Measurements from ENCODE around the gene MYL11.
"Not testable (repeated sequence)": the region's sequence is repeated elsewhere in the genome, so short reads cannot be mapped to it uniquely, and the experiment has no call there.

MYL11 gene

DNA sequence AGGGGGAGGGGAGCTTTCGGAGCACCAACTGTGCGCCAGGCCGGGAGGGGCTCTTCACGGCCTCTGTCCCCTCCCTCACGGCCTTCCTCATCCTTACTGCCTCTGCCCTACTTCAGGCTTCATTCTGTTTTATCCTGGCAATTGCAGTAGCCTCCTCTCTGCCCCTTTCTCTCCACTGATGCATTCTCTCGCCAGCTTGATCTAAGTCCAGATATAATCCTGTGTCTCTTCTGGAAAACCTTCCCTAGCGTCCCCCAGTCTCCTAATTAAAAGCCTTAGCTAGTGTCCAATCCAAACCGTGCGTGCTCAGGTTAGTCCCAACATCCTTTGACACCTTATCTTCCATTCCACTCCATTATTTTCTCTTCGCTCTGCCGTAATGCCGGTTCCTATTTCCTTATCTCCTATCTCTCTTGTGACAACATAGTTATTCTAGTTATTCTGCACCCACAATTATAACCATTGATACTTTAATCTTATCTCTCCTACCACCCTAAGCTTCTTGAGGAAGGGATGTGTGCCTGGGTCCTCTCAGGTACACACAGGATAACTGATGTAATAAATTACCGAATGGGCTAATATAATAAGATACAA lies 21.5 kb downstream of the MYL11 start:
- no peak for DNase-seq (ENCODE audit: low read depth in 2 of 2)

DNA sequence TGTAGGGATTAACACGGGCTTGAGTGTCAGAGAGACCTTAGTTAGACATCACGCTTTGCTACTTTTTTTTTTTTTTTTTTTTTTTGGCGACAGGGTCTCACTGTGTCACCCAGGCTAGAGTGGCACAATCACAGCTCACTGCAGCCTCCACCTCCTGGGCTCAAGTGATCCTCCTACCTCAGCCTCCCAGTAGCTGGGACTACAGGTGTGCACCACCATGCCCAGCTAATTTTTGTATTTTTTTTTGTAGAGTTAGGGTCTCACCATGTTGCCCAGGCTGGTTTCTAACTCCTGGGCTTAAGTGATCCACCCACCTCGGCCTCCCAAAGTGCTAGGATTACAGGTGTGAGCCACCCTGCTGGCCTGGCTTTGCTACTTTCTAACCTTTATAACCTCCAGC lies 22.0 kb downstream of the MYL11 start:
- not testable (repeated sequence) for DNase-seq (ENCODE audit: low read depth in 2 of 2)

DNA sequence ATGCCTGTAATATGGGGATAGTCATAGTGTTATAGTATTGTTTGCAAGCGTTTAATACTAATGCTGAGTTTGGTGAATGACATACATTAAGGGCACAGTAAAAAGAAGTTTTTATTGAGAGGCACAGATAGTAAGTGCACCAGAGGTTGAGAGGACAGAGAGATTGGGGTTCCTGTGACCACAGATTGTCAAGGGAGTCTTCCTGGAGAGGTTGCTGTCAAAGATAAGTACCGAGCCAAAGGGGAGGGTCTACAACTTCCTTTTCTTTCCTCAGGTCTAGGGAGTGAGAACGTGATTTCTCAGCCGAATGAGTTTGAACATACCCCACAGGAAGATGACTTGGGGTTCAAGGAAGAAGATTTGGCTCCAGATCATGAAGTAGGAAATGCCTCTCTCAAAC lies 22.5 kb downstream of the MYL11 start:
- no peak for DNase-seq (ENCODE audit: low read depth in 2 of 2)

DNA sequence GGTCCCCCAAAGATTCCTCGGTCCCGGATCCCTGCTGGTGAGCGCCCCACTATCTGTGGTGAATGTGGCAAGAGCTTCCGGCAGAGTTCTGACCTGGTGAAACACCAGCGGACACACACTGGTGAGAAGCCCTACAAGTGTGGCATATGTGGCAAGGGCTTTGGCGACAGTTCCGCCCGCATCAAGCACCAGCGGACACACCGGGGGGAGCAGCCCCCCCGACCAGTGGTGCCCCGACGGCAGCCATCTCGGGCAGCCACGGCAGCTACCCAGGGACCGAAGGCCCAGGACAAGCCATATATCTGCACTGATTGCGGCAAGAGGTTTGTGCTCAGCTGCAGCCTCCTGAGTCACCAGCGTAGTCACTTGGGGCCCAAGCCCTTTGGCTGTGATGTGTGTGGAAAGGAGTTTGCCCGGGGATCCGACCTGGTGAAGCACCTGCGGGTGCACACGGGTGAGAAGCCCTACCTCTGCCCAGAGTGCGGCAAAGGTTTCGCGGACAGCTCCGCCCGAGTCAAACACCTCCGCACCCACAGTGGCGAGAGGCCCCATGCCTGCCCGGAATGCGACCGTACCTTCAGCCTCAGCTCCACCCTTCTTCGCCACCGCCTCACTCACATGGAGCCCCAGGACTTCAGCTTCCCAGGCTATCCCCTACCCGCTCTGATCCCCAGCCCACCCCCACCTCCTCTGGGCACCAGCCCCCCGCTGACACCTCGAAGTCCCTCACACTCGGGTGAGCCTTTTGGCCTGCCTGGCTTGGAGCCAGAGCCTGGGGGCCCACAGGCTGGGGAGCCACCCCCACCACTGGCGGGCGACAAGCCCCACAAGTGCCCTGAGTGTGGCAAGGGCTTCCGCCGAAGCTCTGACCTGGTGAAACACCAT lies 23.4 kb downstream of the MYL11 start:
- DNase-seq (ENCODE audit: low read depth in 2 of 2), result no peak

DNA sequence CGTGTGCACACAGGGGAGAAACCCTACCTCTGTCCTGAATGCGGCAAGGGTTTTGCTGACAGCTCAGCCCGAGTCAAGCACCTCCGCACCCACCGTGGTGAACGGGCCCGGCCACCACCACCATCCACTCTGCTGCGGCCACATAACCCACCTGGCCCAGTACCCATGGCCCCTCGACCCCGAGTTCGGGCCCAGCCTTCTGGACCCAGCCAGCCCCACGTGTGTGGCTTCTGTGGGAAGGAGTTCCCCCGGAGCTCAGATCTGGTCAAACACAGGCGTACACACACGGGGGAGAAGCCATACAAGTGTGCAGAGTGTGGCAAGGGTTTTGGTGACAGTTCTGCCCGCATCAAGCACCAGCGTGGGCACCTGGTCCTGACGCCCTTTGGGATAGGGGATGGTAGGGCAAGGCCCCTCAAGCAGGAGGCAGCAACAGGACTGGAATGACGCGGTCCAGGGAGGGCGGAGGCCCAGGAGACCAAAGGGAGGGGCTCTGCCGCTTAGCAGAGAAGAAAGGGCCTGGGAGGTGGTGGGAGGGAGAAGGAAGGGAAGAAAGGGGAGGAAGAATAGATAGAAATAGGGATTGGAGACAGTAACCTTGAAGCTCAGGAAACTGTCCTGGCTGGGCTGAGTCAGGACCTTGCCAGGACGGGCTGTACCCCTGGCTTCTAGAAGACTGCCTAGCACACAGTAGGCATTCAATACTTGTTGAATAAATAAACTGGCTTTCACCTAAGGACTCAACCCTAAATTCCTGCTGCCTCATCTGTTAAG lies 24.2 kb downstream of the MYL11 start:
- DNase-seq (ENCODE audit: low read depth in 2 of 2), result no peak

DNA sequence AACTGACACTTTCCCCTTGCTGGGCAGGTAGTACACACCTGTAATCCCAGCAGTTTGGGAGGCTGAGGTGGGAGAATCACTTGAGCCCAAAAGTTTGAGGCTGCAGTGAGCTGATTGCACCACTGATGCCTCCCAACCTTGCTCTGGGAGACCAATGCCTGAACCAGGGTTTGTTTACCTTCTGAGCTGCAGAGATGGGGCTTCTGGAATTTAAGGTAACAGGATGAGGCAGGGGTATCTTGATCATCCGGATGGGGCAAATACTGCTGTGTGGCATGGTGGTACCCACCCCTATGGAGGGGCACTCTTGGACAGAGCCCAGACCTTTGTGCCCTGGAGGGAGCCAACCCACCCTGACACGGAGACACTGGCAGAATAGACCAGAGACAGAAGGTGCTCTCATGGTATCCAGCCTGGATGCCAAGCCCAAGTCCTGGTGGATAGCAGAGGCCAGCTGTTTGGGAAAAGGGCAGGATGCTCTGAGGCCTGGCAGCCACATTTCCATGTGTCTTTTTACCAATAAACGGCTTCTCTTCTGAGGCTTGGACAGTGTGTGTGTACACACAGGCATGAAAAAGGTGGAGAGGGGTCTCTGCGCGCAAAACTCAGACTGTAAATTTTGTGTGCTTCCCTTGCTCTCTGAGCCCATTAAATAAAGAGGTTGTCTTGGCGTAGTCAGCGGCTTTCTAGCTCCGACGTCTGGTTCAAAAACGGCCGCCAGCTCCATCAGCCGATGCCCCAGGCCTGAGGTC lies 25.0 kb downstream of the MYL11 start:
- no peak for DNase-seq (ENCODE audit: low read depth in 2 of 2)

DNA sequence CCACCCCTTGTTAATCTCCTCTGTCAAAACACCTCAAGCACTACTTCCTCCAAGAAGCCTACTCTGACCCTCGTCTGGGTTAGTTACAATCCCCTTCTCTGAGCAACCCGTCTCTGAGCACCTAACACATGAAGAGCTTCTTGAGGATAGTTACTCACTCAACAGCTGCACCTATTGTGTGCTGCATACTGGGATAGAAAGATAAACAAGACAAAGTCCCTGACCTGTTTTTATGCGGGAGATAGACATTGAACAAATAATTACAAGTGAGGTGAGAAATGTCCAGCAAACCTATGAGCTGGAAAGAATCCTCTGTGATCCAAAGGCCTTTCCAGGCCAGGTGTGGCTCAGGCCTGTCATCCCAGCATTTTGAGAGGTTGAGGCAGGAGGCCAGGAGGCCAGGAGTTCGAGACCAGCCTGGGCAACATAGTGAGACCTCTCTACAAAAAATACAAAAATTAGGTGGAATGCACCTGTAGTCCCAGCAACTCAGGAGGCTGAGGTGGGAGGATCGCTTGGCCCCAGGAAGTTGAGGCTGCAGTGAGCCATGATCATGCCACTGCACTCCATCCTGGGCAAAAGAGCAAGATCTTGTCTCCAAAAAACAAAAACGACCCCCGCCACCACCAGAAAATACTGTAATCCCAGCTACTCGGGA lies 27.3 kb downstream of the MYL11 start:
- DNase-seq (ENCODE audit: low read depth in 2 of 2), result no peak

DNA sequence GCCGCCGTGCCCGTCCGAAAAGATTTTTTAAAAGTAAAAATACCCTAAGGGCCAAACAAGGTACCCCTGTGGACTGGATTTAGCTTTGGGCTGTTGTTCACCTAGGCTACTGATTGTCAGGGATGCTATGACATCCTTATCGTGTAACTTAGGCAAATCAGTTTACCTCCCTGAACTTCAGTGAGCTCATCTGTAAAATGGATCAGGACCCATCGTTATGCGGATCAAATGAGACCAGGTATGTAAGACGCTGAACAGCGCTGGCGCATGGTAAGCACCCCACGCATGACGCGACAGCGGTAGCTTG lies 32.1 kb downstream of the MYL11 start:
- no peak for DNase-seq (ENCODE audit: low read depth in 2 of 2)

DNA sequence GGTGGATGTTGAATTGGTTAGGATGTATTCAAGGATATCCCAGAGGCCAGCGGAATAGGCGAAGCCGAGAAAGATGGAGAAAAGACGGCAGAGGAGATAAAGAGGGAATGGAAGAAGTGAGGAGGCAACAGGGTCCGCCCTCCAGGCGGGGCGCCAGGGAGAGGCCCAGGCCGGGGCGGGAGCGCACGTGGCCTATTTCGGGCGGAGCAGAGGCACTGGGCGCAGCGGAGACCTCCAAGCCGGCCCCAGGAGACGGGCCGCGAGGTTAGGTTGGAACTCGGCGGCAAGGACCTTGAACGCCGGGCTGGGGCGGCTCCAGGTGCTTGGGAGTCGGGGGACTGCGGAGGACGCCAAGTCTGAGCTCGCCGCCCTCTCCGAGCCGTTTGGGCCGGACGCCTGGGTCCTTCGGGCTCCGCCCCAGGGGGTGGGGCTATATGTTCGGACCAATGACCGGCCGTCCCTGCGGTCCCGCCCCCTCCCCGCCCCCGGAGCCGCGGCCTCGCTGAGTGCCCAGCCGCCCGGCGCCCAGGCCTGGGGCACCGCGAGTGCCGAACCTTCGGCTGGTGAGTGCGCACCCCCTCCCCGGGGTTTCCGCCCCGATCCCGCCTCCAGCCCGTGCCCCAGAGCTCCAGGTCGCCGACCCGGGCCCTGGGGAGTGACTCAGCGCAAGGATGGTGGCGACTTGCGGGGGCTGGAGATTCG lies 32.7 kb downstream of the MYL11 start, which contains the start of gene ZNF771:
ZNF771 (plus strand) TSS at position 505 of the 702 bp plus-strand sequence. CDS start 448 bp downstream, outside the sequence.
- DNase-seq (ENCODE audit: low read depth in 2 of 2), result peak; percentile 91

DNA sequence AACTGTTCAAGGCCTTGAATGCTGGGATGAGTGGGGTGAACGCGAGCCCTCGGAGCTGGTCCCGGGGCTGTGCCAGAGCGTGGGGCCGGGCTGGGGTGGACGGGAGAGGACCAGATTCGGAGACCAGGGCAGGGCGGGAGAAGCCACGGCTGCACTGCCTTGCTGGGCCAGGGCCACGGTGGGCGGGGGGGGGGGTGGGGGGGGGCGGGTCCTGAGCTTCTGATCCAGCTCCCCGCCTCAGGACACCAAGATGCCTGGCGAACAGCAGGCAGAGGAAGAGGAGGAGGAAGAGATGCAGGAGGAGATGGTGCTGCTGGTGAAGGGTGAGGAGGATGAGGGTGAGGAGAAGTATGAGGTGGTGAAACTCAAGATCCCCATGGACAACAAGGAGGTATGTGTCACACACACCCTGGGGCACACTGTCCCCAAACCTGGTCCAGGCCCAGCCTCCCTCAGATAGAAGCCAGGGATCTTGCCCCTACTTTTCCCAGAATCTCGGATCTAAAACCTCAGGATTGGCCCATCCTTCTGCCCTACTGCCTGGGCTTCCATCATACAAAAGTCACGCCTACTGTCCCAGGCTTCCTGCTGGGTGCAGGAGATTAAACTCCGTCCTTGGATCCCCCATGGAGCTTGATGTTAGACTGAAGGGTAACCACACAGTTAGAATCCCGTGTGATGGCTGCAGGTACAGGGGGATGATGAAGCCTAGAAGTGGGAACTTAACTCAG lies 33.4 kb downstream of the MYL11 start:
- no peak for DNase-seq (ENCODE audit: low read depth in 2 of 2)

DNA sequence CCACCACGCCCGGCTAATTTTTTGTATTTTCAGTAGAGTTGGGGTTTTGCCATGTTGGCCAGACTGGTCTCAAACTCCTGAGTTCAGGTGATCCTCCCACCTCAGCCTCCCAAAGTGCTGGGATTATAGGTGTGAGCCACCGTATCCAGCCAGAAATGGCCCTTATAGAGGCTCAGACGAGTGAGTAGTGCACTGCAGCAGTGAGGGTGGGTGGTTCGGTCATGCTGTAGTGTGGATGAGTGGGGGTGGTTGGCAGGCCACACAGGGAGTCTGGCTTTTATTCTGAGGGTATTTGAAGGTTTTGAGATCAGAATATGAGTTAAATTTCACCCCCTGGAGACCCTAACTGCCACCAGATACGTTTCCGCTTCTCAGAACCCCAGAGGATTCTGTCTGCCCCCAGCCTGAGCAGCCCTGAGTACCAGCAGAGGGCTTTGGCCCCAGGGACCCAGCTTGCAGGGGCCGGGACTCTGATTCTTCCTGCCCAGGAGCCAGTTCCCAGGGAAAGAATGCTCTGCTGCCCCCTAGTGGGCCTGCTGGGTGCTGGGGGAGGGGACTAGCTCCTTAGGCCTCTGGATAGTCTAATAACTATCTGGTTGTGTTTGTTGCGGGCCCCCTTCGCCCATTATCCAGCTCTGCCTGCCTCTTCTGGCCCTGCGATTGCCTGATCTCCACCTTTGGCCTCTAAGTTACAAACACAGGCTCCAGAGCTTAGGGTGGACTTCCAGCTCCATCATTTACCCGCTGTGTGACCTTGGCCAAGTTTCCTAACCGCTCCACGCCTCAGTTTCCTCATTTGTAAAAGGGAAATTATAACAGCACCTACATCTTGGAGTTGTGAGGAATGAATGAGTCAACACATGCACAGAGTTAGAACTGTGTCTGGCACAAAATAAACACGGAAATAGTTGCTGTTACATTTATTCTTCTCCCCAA lies 34.8 kb downstream of the MYL11 start:
- peak; percentile 79 to 84 for DNase-seq (ENCODE audit: low read depth in 2 of 2)

DNA sequence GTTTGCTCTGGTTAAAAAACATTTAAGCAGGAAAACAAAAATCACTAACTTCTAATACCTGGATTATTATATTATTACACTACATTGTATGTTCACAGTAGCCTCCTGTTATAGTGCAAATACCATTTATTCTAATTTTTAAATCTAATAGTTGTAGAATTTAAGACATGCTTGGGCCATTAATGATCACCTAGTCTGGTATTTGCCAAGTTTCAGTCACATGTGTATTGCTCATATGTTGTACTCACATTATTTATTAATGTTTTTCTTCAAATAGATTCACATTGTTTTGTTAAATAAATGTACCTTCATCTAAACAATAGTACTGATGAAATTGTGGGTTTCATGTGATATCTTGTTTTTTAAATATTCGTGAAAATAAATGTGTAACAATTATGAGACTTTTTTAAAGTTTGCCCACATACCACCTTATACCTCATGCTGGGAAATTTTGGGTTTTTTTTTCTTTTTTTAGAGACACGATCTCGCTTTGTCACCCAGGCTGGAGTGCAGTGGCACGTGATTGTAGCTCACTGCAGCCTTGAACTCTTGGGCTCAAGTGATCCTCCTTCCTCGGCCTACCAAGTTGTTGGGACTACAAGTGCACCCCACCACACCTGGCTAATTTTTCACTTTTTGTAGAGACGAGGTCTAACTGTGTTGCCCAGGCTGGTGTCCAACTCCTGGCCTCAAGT lies 38.7 kb downstream of the MYL11 start:
- no peak for DNase-seq (ENCODE audit: low read depth in 2 of 2)

DNA sequence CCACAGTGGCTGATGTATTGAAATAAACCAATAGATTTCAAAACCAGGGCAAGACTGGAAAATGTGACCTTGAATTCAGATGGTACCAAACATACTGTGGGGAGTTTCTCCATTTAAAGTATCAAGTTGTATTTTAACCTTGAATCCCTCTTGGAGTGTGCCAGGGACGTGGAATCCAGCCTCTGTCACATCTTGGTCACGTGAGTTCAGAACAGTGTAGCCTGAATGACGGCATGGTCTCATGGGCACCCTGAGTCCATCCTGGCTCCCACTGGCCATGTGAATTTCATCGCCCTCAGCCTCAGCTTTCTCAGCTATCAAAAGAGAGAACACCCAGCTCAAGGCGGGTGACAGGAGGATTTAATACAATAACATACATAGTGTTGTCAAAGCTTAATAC lies 39.6 kb downstream of the MYL11 start:
- no peak for DNase-seq (ENCODE audit: low read depth in 2 of 2)

DNA sequence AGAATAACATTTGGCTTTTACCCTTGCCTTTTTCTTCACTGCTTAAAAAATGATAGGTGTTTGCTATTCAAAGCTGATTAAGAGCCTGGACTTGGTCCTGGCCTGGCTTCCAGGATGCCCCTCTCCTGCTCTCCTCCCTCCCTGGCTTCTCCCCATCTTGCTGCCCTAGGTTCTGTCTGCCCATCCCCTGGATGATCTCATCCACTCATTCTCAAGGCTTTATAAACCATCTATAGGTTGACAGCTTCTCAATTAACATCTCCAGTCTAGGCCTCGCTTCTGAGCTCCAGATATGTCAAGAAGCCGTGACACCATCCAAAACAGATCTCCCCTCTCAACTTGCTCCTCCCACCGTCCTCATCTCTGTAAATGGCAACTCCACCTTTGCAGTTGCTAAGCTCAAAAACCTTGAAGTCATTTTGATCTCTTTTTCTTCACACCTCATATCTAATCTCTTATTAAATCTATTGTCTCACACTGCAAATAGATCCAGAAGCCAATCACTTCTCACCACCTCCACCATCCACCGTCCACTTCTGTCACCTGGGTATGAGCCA lies 41.5 kb downstream of the MYL11 start:
- DNase-seq (ENCODE audit: low read depth in 2 of 2), result no peak

DNA sequence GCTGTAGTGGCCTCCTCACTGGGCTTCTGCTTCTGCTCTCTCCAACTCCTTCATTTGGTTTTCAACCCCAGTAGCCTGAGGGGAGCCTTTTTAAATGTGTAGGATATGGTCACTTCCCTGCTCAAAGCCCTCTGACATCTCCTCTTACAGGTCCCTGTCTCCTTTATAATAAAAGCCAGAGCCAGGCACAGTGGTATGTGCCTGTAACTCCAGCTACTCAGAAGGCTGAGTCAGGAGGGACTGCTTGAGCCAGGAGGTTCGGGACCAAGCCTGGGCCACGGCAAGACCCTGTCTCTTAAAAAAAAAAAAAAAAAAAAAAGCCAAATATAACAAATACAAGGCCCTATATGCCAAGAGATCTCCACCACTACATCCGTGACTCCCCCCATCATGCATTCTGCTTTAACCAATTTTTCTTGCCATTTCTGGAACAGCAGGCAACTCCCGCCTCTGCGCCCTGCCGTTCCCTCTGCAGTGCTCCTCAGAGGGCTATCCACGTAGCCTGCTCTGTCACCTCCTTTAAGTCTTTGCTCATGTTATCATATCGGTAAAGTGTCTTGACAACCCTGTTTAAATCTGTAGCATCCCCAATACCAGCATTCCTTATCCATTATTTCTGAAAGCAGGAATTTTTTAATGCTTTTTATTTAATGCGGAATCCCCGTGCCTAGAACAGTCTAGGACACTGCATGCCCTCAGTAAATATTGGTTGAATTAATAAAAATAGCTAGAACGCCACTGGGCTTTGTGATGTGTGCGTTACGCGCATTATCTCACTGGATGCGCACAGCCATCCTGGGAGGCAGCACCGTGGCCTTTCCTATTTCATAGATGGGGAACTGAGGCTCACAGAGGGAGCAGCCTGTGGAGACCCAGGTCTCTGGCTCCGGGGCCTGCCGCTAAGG lies 42.3 kb downstream of the MYL11 start:
- DNase-seq (ENCODE audit: low read depth in 2 of 2), result no peak

DNA sequence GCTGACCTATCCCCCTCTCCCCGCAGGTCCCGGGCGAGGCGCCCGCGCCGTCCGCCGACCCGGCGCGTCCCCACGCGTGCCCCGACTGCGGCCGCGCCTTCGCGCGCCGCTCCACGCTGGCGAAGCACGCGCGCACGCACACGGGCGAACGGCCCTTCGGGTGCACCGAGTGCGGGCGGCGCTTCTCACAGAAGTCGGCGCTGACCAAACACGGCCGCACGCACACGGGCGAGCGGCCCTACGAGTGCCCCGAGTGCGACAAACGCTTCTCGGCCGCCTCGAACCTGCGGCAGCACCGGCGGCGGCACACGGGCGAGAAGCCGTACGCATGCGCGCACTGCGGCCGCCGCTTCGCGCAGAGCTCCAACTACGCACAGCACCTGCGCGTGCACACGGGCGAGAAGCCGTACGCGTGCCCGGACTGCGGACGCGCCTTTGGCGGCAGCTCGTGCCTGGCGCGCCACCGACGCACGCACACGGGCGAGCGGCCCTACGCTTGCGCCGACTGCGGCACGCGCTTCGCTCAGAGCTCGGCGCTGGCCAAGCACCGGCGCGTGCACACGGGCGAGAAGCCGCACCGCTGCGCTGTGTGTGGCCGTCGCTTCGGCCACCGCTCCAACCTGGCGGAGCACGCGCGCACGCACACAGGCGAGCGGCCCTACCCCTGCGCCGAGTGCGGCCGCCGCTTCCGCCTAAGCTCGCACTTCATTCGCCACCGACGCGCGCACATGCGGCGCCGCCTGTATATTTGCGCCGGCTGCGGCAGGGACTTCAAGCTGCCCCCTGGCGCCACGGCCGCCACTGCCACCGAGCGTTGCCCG lies 43.1 kb downstream of the MYL11 start:
- DNase-seq (ENCODE audit: low read depth in 2 of 2), result peak; percentile 84 to 85
